ENCODE measurements around the gene KAZN.

DNA sequence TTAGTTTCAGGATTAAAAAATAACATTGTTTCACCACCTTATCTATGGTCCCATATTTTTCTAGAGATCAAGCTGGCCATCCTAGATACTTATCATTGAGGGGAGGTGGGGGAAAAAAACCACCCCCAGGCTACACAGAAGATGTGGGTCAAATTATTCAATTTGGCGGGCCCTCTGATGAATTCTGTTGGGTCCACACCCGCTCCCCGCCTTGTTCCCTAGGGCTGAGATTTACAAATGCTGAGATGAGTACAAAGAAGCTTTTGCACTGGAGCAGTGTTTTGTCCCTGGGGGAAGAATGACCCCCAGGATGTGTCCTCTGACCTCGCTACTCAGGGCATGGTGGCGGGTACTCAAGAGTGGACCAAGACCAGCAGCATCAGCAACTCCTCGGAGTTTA, 308.2 kb downstream of the KAZN start:
- no peak for TF ChIP-seq CTCF (IDR thresholded peaks at IDR 0.05)
- TF ChIP-seq POLR2A (IDR thresholded peaks at IDR 0.05; ENCODE audit: low read length): no peak
- no peak for TF ChIP-seq NPAS2 (CRISPR knock-in tag; IDR thresholded peaks at IDR 0.05; ENCODE audit: borderline replicate concordance)
- TF ChIP-seq ZFP36 (IDR thresholded peaks at IDR 0.05; ENCODE audit: borderline replicate concordance, partially characterized antibody): no peak
- no peak for TF ChIP-seq RFX5 (IDR thresholded peaks at IDR 0.05)
- no peak for TF ChIP-seq RNF2 (IDR thresholded peaks at IDR 0.05; ENCODE audit: borderline replicate concordance, low read depth)
- TF ChIP-seq JUN (IDR thresholded peaks at IDR 0.05): no peak
- TF ChIP-seq NR3C1 (IDR thresholded peaks at IDR 0.05): no peak
- TF ChIP-seq, protein P1, sequence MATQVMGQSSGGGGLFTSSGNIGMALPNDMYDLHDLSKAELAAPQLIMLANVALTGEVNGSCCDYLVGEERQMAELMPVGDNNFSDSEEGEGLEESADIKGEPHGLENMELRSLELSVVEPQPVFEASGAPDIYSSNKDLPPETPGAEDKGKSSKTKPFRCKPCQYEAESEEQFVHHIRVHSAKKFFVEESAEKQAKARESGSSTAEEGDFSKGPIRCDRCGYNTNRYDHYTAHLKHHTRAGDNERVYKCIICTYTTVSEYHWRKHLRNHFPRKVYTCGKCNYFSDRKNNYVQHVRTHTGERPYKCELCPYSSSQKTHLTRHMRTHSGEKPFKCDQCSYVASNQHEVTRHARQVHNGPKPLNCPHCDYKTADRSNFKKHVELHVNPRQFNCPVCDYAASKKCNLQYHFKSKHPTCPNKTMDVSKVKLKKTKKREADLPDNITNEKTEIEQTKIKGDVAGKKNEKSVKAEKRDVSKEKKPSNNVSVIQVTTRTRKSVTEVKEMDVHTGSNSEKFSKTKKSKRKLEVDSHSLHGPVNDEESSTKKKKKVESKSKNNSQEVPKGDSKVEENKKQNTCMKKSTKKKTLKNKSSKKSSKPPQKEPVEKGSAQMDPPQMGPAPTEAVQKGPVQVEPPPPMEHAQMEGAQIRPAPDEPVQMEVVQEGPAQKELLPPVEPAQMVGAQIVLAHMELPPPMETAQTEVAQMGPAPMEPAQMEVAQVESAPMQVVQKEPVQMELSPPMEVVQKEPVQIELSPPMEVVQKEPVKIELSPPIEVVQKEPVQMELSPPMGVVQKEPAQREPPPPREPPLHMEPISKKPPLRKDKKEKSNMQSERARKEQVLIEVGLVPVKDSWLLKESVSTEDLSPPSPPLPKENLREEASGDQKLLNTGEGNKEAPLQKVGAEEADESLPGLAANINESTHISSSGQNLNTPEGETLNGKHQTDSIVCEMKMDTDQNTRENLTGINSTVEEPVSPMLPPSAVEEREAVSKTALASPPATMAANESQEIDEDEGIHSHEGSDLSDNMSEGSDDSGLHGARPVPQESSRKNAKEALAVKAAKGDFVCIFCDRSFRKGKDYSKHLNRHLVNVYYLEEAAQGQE (IDR thresholded peaks at IDR 0.05): no peak
- TF ChIP-seq HMGXB4 (CRISPR knock-in tag; IDR thresholded peaks at IDR 0.05; ENCODE audit: borderline replicate concordance): no peak
- no peak for TF ChIP-seq CEBPB (IDR thresholded peaks at IDR 0.05)
- no peak for TF ChIP-seq JUNB (IDR thresholded peaks at IDR 0.05)
- no peak for TF ChIP-seq USF2 (IDR thresholded peaks at IDR 0.05)
- TF ChIP-seq CHD2 (IDR thresholded peaks at IDR 0.05; ENCODE audit: low read length, partially characterized antibody): no peak

Measured in A549 (cell line).